ENCODE measurements around the gene EXOSC7. TPM values are rescaled to one million over a fixed set of nuclear protein-coding genes. Genes with fewer than 3 reads are reported as not detected.
"Not testable (repeated sequence)": the region's sequence is repeated elsewhere in the genome, so short reads cannot be mapped to it uniquely, and the experiment has no call there.

EXOSC7 gene
- polyA plus RNA-seq, 1 donor from 2014 or later, result 37.7 TPM

- Mint-ChIP-seq H3K36me3 (no peaks in the 10 kb centered on the region), H3K27me3 (peaks cover 26% of the 10 kb centered on the region), H3K27ac (no peak overlapping the region), H3K9me3 (no peaks in the 10 kb centered on the region), H3K4me3 (no peak overlapping the region), H3K4me1 (peaks cover 8 to 11% (median 11%) of the 10 kb centered on the region in 3 donors)
These were observed 57.7 kb downstream of the EXOSC7 start for GRCh38 chr3:45033791-45034190.

DNA sequence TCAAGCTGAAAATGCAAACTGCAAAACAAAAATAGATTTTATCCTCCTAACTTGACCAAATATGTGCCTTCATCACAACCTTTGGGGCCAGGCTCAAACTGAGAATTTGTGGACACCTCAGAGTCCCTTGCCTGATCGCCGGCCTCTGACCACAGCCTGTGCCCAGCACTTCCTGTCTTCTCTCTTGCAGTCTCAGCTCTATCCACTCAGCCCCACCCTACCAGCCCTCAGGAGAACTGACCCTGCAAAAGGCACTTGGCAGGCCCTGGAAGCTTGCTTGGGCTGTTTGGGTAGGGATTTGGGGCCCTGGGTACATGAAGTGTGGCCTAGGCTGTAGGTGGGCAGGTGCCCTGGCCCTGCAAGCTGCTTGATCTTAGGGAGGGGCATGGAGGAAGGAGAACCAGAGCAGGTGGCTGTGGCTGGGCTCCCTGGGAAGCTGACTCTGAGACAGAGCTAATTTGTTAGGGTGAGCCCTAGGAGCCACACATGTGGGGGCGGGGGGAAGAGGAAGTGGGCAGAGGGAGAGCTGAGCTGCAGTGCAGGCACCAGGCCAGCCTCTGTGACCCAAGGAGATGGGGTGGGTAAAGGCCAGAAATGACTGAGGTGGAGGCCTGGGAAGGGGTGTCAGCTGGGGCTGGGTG lies 58.7 kb downstream of the EXOSC7 start:
- H3K36me3 Mint-ChIP-seq, result no peaks in the 10 kb centered on the region
- H3K27me3 Mint-ChIP-seq, result peaks cover 20% of the 10 kb centered on the region
- H3K4me1 Mint-ChIP-seq, result peaks cover 8 to 11% (median 11%) of the 10 kb centered on the region in 3 donors
- peak overlapping the region in 1 of 4 donors; percentile 69 for H3K4me3 Mint-ChIP-seq
- H3K9me3 Mint-ChIP-seq, result no peaks in the 10 kb centered on the region
- no peak overlapping the region for H3K27ac Mint-ChIP-seq

- no peaks in the 10 kb centered on the region for H3K36me3 Mint-ChIP-seq
- H3K4me1 Mint-ChIP-seq, result peaks cover 8 to 13% (median 11%) of the 10 kb centered on the region in 3 donors
- H3K4me3 Mint-ChIP-seq, result peak overlapping the region in 3 of 4 donors; percentile 57 to 87 (median 83)
- H3K27me3 Mint-ChIP-seq, result peaks cover 17% of the 10 kb centered on the region
- no peaks in the 10 kb centered on the region for H3K9me3 Mint-ChIP-seq
- H3K27ac Mint-ChIP-seq, result peak overlapping the region in 1 of 3 donors; percentile 57
These were observed 59.6 kb downstream of the EXOSC7 start for GRCh38 chr3:45035441-45036301.

DNA sequence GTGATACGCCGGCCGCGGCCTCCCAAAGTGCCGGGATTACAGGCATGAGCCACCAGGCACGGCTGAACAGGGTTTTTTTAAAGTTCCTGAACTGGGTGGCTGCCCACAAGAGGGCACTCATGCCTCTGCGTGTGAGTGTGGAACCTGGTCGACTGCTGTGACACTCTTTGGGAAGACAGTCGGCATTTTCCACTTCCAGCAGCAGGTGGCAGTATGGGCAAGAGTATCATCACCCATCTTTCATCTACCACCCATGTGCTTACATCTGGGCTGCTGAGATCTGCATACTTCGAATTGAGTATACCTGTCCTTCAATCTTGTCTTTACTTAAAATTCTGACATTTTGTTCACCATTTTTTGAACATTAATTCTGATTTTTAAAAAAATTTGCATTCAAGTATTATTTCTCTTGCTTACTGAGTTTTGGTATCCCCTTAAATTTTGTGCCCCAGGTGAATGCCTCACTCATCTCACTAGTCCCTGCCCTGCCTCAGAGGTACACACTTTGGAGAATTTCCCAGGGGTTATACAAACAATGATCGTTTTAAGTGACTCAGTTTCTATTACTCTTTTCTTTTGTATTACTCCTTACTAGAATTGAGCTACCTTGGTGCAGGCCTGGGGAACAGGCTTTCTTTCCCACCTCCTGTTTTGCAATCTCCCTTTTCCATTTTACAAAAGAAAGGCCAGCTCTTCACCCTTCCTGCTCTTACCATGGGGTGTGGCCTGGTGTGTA lies 61.8 kb downstream of the EXOSC7 start:
- peak overlapping the region in 2 of 4 donors; percentile 38 to 85 for H3K4me3 Mint-ChIP-seq
- H3K4me1 Mint-ChIP-seq, result peaks cover 15 to 20% (median 18%) of the 10 kb centered on the region in 3 donors
- peak overlapping the region in 1 of 3 donors; percentile 81 for H3K27ac Mint-ChIP-seq
- no peaks in the 10 kb centered on the region for H3K9me3 Mint-ChIP-seq
- H3K27me3 Mint-ChIP-seq, result peaks cover 17% of the 10 kb centered on the region
- H3K36me3 Mint-ChIP-seq, result no peaks in the 10 kb centered on the region

GRCh38 chr3:45041666-45042065 lies 65.6 kb downstream of the EXOSC7 start:
- no peaks in the 10 kb centered on the region for H3K36me3 Mint-ChIP-seq
- peaks cover 7% of the 10 kb centered on the region for H3K27me3 Mint-ChIP-seq
- no peak overlapping the region for H3K27ac Mint-ChIP-seq
- H3K4me3 Mint-ChIP-seq, result no peak overlapping the region
- peaks cover 8% of the 10 kb centered on the region in 3 donors for H3K4me1 Mint-ChIP-seq
- H3K9me3 Mint-ChIP-seq, result no peaks in the 10 kb centered on the region

DNA sequence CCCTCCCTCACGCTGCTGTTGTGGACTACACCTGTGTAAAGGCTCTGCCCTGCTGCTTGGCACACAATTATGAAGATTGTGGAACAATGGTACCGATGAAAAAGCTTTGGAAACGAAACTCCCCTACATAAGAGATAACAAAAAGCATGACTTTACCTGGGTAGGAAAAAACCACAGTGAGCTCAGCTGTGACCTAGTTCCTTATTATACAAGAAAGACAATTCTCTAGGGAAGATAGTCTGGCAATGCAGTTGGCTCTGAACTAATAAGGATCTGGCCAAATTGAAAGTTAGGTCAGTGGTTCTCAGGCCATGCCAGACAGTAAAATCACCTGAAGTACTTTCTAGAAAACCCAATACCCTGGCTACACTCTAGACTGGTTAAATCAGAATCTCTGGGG lies 66.1 kb downstream of the EXOSC7 start:
- H3K4me1 Mint-ChIP-seq, result peaks cover 8% of the 10 kb centered on the region in 3 donors
- H3K36me3 Mint-ChIP-seq, result no peaks in the 10 kb centered on the region
- no peak overlapping the region for H3K27ac Mint-ChIP-seq
- H3K4me3 Mint-ChIP-seq, result no peak overlapping the region
- H3K27me3 Mint-ChIP-seq, result peaks cover 2% of the 10 kb centered on the region
- H3K9me3 Mint-ChIP-seq, result no peaks in the 10 kb centered on the region

DNA sequence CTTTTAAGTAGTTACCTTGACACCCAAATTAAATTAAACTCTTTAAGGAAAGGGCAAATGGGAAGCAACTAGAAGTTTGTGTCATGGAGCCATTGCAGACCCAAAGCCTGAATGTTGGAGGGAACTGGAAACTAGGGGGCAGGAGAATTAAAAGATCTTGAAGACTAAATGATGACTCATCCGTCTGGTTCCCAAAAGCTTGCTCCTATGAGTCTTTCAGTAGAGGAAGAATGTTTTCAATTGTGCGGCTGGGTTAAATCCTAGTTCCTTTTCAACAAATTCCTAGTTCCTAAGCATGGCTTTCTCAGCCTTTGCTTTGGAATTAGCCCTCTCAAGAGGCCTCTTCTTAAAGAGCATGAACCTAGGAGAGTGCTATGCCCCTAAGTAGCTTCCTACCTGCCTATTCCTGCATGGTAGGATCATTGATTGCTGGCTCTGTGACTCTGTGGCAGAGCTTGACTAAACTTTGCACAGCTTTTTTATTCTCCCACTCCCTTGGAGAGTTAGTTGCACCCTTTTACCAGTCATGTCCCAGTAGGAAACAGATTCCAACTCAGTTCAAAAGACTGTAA lies 67.8 kb downstream of the EXOSC7 start:
- no peaks in the 10 kb centered on the region for H3K36me3 Mint-ChIP-seq
- H3K9me3 Mint-ChIP-seq, result no peaks in the 10 kb centered on the region
- H3K4me1 Mint-ChIP-seq, result peaks cover 8% of the 10 kb centered on the region in 3 donors
- H3K27me3 Mint-ChIP-seq, result peaks cover 2% of the 10 kb centered on the region
- no peak overlapping the region for H3K4me3 Mint-ChIP-seq
- no peak overlapping the region for H3K27ac Mint-ChIP-seq

- H3K27ac Mint-ChIP-seq, result no peak overlapping the region
- no peak overlapping the region for H3K4me3 Mint-ChIP-seq
- no peaks in the 10 kb centered on the region for H3K36me3 Mint-ChIP-seq
- H3K27me3 Mint-ChIP-seq, result peaks cover 16% of the 10 kb centered on the region
- H3K9me3 Mint-ChIP-seq, result no peaks in the 10 kb centered on the region
- no peaks in the 10 kb centered on the region for H3K4me1 Mint-ChIP-seq
These were observed 72.2 kb downstream of the EXOSC7 start for GRCh38 chr3:45048244-45048643.

DNA sequence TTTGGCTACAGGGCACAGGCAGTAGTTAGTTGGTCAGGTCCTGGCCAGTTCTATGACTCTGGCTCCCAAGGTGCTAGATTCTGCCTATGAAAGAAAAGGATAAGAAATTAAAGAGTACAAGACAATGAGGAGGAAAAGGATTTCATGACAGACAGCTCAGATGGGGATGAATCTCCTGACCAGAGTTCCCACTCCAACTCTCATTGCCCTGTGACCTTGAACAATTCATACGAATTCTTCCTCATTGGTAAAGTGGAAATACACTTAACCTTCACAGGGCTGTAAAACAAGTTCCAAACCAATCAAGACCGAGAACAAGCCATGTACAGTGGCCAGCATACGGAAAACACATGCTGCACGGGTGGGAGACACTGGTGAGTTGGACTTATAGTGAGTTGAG lies 73.8 kb downstream of the EXOSC7 start:
- H3K27me3 Mint-ChIP-seq, result peaks cover 16% of the 10 kb centered on the region
- H3K27ac Mint-ChIP-seq, result no peak overlapping the region
- H3K36me3 Mint-ChIP-seq, result no peaks in the 10 kb centered on the region
- H3K4me1 Mint-ChIP-seq, result no peaks in the 10 kb centered on the region
- H3K9me3 Mint-ChIP-seq, result no peaks in the 10 kb centered on the region
- no peak overlapping the region for H3K4me3 Mint-ChIP-seq

- H3K4me1 Mint-ChIP-seq, result no peaks in the 10 kb centered on the region
- no peaks in the 10 kb centered on the region for H3K36me3 Mint-ChIP-seq
- peaks cover 14% of the 10 kb centered on the region for H3K27me3 Mint-ChIP-seq
- no peaks in the 10 kb centered on the region for H3K9me3 Mint-ChIP-seq
- H3K27ac Mint-ChIP-seq, result no peak overlapping the region
- no peak overlapping the region for H3K4me3 Mint-ChIP-seq
These were observed 75.6 kb downstream of the EXOSC7 start for GRCh38 chr3:45051685-45052084.

DNA sequence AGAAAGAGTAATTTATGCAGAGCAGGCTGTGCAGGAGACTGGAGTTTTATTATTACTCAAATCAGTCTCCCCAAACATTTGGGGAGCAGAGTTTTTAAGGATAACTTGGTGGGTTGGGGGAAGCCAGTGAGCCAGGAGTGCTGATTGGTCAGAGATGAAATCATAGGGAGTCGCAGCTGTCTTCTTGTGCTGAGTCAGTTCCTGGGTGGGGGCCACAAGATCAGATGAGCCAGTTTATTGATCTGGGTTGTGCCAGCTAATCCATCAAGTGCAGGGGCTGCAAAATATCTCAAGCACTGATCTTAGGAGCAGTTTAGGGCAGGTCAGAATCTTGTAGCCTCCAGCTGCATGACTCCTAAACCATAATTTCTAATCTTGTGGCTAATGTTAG lies 77.8 kb downstream of the EXOSC7 start:
- not testable (repeated sequence) for H3K36me3 Mint-ChIP-seq, H3K9me3 Mint-ChIP-seq, H3K27ac Mint-ChIP-seq, H3K4me3 Mint-ChIP-seq, H3K4me1 Mint-ChIP-seq
- peaks cover 20% of the 10 kb centered on the region for H3K27me3 Mint-ChIP-seq

DNA sequence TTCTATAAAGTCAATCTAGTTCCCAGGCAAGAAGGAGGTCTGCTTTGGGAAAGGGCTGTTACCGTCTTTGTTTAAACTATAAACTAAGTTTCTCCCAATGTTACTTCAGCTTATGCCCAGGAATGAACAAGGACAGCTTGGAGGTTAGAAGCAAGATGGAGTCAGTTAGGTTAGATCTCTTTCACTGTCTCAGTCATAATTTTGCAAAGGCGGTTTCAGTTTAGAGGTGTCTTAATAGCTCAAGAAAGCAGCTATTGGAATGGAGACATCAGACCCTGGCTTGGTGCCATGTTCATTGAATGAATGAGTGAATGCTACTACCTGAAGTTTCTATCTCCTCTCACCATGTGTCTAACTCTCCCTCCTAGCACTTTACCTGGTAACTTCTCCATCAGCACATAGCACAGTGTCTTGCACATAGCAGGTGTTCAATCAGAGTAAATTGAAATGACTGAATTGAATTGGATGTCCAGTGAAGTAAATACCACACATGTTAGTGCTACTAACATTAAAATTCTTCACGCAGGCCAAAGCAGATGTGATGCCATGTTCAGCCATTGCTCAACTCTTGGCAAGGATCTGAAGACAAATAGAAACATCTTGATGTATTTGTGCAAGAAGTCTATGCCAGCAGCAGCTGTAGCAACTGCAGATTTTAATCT lies 78.3 kb downstream of the EXOSC7 start:
- H3K36me3 Mint-ChIP-seq, result no peaks in the 10 kb centered on the region
- no peak overlapping the region for H3K4me3 Mint-ChIP-seq
- no peaks in the 10 kb centered on the region for H3K4me1 Mint-ChIP-seq
- no peak overlapping the region for H3K27ac Mint-ChIP-seq
- peaks cover 16% of the 10 kb centered on the region for H3K27me3 Mint-ChIP-seq
- no peaks in the 10 kb centered on the region for H3K9me3 Mint-ChIP-seq

GRCh38 chr3:45055032-45055410 lies 79.0 kb downstream of the EXOSC7 start:
- Mint-ChIP-seq H3K27me3 (peaks cover 11% of the 10 kb centered on the region), H3K27ac (no peak overlapping the region), H3K4me3 (no peak overlapping the region), H3K36me3 (no peaks in the 10 kb centered on the region), H3K4me1 (peaks cover 0 to 1% (median 0%) of the 10 kb centered on the region in 3 donors), H3K9me3 (no peaks in the 10 kb centered on the region)

GRCh38 chr3:45055411-45056143 lies 79.5 kb downstream of the EXOSC7 start:
- Mint-ChIP-seq H3K4me3 (no peak overlapping the region), H3K36me3 (no peaks in the 10 kb centered on the region), H3K9me3 (no peaks in the 10 kb centered on the region), H3K27ac (no peak overlapping the region), H3K27me3 (peaks cover 8% of the 10 kb centered on the region), H3K4me1 (peaks cover 0 to 3% (median 0%) of the 10 kb centered on the region in 3 donors)

Data from IgD-negative memory B cell (primary cell).